SK-N-SH treated with all-trans-retinoic acid at 6 μM for 48 hours (cell line): ENCODE results near the gene FAAP24.

Source experiments
- OSR1 ChIP-seq: fragments of 250-450 bp; sonication (Bioruptor Pico); IDR thresholded peaks from 2 replicates; pipeline ENCODE4 v1.8.0; 2022; ENCODE audit warnings: moderate library complexity, mild to moderate bottlenecking, inconsistent platforms
- PATZ1 ChIP-seq: fragments of 250-450 bp; sonication (Bioruptor Pico); IDR thresholded peaks from 2 replicates; pipeline ENCODE4 v1.8.0; 2020; ENCODE audit warnings: mild to moderate bottlenecking, moderate library complexity, borderline replicate concordance
- POU6F1 ChIP-seq: fragments of 250-450 bp; sonication (Bioruptor Pico); IDR thresholded peaks from 2 replicates; pipeline ENCODE4 v1.8.0; 2021; ENCODE audit warnings: low read depth, mild to moderate bottlenecking, moderate library complexity, borderline replicate concordance
- PPARA ChIP-seq: fragments of 250-450 bp; sonication (Bioruptor Pico); IDR thresholded peaks from 2 replicates; pipeline ENCODE4 v1.5.0; 2020; ENCODE audit warnings: mild to moderate bottlenecking, borderline replicate concordance
- RARB ChIP-seq: fragments of 250-450 bp; sonication (Bioruptor Pico); IDR thresholded peaks from 2 replicates; pipeline ENCODE4 v1.8.0; 2021; ENCODE audit warnings: mild to moderate bottlenecking, moderate library complexity
- ZFP30 ChIP-seq: fragments of 450-650 bp; formaldehyde crosslinking; IDR thresholded peaks from 2 replicates; pipeline ENCODE4 v1.5.0; 2022; ENCODE audit warnings: mild to moderate bottlenecking, moderate library complexity
- ZNF565 ChIP-seq: fragments of 450-650 bp; formaldehyde crosslinking; conservative IDR thresholded peaks from 2 replicates; pipeline ENCODE4 v1.5.0; 2020; ENCODE audit warnings: low read depth, mild to moderate bottlenecking, moderate library complexity
- TF ChIP-seq, protein P1 (sequence below): fragments of 250-450 bp; sonication (Bioruptor Pico); IDR thresholded peaks from 2 replicates; pipeline ENCODE4 v1.5.1; 2020; ENCODE audit warnings: low read depth, mild to moderate bottlenecking, moderate library complexity

DNA sequence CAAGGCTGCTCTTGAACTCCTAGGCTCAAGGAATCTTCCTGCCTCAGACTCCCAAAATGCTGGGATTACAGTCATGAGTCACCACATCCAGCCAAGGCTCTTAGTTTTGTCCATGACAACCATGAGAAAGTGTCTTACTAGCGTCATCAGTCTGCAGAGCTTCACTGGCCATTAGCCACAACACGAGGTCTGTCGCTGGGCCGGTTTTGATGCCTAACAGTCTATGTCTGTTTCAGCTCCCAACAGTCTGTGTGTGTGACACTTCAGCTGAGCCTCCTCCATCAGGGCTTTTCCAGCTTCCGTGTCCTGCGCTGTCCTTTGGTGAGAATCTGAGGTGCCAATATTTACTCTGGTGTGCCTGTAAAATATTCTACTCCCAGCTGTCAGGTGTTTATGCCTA is 47.8 kb upstream of the FAAP24 start:
- TF ChIP-seq, protein P1, sequence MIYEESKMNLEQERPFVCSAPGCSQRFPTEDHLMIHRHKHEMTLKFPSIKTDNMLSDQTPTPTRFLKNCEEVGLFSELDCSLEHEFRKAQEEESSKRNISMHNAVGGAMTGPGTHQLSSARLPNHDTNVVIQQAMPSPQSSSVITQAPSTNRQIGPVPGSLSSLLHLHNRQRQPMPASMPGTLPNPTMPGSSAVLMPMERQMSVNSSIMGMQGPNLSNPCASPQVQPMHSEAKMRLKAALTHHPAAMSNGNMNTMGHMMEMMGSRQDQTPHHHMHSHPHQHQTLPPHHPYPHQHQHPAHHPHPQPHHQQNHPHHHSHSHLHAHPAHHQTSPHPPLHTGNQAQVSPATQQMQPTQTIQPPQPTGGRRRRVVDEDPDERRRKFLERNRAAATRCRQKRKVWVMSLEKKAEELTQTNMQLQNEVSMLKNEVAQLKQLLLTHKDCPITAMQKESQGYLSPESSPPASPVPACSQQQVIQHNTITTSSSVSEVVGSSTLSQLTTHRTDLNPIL (CRISPR knock-in tag) = no peak
- TF ChIP-seq PPARA (CRISPR knock-in tag) (no peak), ZFP30 (CRISPR knock-in tag) (no peak), RARB (no peak), PATZ1 (no peak), OSR1 (no peak), POU6F1 (CRISPR knock-in tag) (no peak), ZNF565 (CRISPR knock-in tag) (no peak)
